ENCODE measurements around the gene INPP5D.

The INPP5D gene

GRCh38 chr2:233145726-233146125 lies 85.6 kb downstream of the INPP5D start:
- H3K9me2 ChIP-seq (replicated peaks; ENCODE audit: insufficient read depth, low read length): no peaks in the 10 kb centered on the region
- peaks cover 39% of the 10 kb centered on the region for H3K36me3 ChIP-seq (ENCODE audit: low read length)
- no peaks in the 10 kb centered on the region for H3F3A ChIP-seq (ENCODE audit: insufficient read depth)
- H3K4me2 ChIP-seq (ENCODE audit: low read depth, low read length, poor library complexity, severe bottlenecking): no peak overlapping the region
- no peaks in the 10 kb centered on the region for H4K20me1 ChIP-seq (ENCODE audit: low read depth, low read length)
- H3K9ac ChIP-seq (ENCODE audit: low read length): no peak overlapping the region
- H3K4me3 ChIP-seq (ENCODE audit: insufficient read depth, low read length, poor library complexity, severe bottlenecking): no peak overlapping the region
- no peak overlapping the region for H2AFZ ChIP-seq (ENCODE audit: low read depth, low read length, severe bottlenecking)
- no peaks in the 10 kb centered on the region for H3K79me2 ChIP-seq (ENCODE audit: insufficient read depth, low read length)
- H3K27me3 ChIP-seq (ENCODE audit: low read length): no peaks in the 10 kb centered on the region
- no peaks in the 10 kb centered on the region for H3K9me3 ChIP-seq (ENCODE audit: insufficient read depth, low read length)
- no peak for TF ChIP-seq CTCF (IDR thresholded peaks at IDR 0.05; ENCODE audit: insufficient read depth, low read length, poor library complexity, severe bottlenecking)
- no peak for TF ChIP-seq EZH2phosphoT487 (conservative IDR thresholded peaks at IDR 0.05; ENCODE audit: low read length)
- H3K27ac ChIP-seq (ENCODE audit: low read depth, low read length): no peak overlapping the region

- no peak overlapping the region for H3K4me3 ChIP-seq (ENCODE audit: insufficient read depth, low read length, poor library complexity, severe bottlenecking)
- H4K20me1 ChIP-seq (ENCODE audit: low read depth, low read length): no peaks in the 10 kb centered on the region
- H3K27me3 ChIP-seq (ENCODE audit: low read length): no peaks in the 10 kb centered on the region
- H3F3A ChIP-seq (ENCODE audit: insufficient read depth): no peaks in the 10 kb centered on the region
- no peak for TF ChIP-seq CTCF (IDR thresholded peaks at IDR 0.05; ENCODE audit: insufficient read depth, low read length, poor library complexity, severe bottlenecking)
- no peaks in the 10 kb centered on the region for H3K79me2 ChIP-seq (ENCODE audit: insufficient read depth, low read length)
- no peak overlapping the region for H2AFZ ChIP-seq (ENCODE audit: low read depth, low read length, severe bottlenecking)
- no peaks in the 10 kb centered on the region for H3K9me3 ChIP-seq (ENCODE audit: insufficient read depth, low read length)
- H3K36me3 ChIP-seq (ENCODE audit: low read length): peaks cover 40% of the 10 kb centered on the region
- no peak overlapping the region for H3K9ac ChIP-seq (ENCODE audit: low read length)
- H3K4me2 ChIP-seq (ENCODE audit: low read depth, low read length, poor library complexity, severe bottlenecking): no peak overlapping the region
- no peaks in the 10 kb centered on the region for H3K9me2 ChIP-seq (replicated peaks; ENCODE audit: insufficient read depth, low read length)
- no peak overlapping the region for H3K27ac ChIP-seq (ENCODE audit: low read depth, low read length)
These were observed 86.1 kb downstream of the INPP5D start for GRCh38 chr2:233146194-233146593.

GRCh38 chr2:233147136-233147828 lies 87.1 kb downstream of the INPP5D start:
- H3F3A ChIP-seq (ENCODE audit: insufficient read depth): no peaks in the 10 kb centered on the region
- no peaks in the 10 kb centered on the region for H3K9me2 ChIP-seq (replicated peaks; ENCODE audit: insufficient read depth, low read length)
- H3K79me2 ChIP-seq (ENCODE audit: insufficient read depth, low read length): no peaks in the 10 kb centered on the region
- TF ChIP-seq CTCF (IDR thresholded peaks at IDR 0.05; ENCODE audit: insufficient read depth, low read length, poor library complexity, severe bottlenecking) (no peak), EZH2phosphoT487 (conservative IDR thresholded peaks at IDR 0.05; ENCODE audit: low read length) (no peak)
- H3K9me3 ChIP-seq (ENCODE audit: insufficient read depth, low read length): no peaks in the 10 kb centered on the region
- peaks cover 40% of the 10 kb centered on the region for H3K36me3 ChIP-seq (ENCODE audit: low read length)
- H3K27me3 ChIP-seq (ENCODE audit: low read length): no peaks in the 10 kb centered on the region
- no peak overlapping the region for H3K27ac ChIP-seq (ENCODE audit: low read depth, low read length)
- H3K4me3 ChIP-seq (ENCODE audit: insufficient read depth, low read length, poor library complexity, severe bottlenecking): no peak overlapping the region
- no peak overlapping the region for H3K9ac ChIP-seq (ENCODE audit: low read length)
- H2AFZ ChIP-seq (ENCODE audit: low read depth, low read length, severe bottlenecking): no peak overlapping the region
- no peaks in the 10 kb centered on the region for H4K20me1 ChIP-seq (ENCODE audit: low read depth, low read length)
- H3K4me2 ChIP-seq (ENCODE audit: low read depth, low read length, poor library complexity, severe bottlenecking): no peak overlapping the region

Measured in SU-DHL-6 (cell line).